ENCODE data around the gene TASOR2. TPM values are rescaled to one million over a fixed set of nuclear protein-coding genes. Genes with fewer than 3 reads are reported as not detected.
A peak's percentile ranks its signal among the peaks of the same experiment; 100 is the strongest.

The TASOR2 gene
- total and polyA plus RNA-seq, 9 of the 15 experiments (the other 6 are each of a cell fraction or from before 2014, with no cell fraction given): 12.7 to 75.3 (median 52.3) TPM

DNA sequence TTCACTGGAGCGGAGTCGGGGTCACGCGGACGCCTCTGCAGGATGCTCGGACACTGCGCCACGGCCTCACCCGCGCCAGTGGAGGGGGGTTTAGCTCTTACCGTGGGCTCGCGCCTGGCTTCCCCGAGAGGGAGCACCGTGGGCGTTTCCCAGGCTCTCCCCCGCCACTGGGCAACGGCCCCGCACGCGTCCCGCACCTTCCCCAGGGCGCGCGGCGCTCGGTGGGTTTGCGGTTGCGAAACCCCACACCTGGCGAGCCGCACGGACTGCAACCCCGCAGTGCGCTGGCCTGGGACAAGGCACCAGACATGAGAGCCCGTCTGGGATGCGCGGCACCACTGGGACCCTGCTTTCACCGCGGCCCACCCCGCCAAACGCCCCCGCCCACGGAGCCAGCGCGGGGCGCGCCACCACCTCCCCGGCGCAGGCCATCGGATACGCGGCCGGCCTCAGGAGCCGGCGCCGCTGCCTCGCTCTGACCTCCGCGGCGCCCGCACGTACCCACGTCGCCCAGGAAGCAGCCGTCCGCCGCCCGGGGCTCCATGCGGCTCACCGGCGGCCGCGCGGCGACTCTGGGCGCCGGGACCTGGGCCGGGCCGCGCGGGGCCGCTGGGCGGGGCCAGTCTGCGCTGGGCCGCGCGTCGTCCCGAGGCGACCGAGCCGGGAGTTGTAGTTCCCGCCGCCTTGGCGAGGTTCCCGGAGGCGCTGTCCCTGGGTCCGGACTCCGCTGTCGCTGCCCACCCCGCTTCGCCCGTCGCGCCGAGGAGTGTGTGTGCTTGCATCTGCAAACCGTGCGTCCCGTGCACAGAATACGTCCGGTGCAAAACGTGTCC lies 18.4 kb upstream of the TASOR2 start, which contains the start of gene ASB13 (continued):
- TF ChIP-seq, protein P1, sequence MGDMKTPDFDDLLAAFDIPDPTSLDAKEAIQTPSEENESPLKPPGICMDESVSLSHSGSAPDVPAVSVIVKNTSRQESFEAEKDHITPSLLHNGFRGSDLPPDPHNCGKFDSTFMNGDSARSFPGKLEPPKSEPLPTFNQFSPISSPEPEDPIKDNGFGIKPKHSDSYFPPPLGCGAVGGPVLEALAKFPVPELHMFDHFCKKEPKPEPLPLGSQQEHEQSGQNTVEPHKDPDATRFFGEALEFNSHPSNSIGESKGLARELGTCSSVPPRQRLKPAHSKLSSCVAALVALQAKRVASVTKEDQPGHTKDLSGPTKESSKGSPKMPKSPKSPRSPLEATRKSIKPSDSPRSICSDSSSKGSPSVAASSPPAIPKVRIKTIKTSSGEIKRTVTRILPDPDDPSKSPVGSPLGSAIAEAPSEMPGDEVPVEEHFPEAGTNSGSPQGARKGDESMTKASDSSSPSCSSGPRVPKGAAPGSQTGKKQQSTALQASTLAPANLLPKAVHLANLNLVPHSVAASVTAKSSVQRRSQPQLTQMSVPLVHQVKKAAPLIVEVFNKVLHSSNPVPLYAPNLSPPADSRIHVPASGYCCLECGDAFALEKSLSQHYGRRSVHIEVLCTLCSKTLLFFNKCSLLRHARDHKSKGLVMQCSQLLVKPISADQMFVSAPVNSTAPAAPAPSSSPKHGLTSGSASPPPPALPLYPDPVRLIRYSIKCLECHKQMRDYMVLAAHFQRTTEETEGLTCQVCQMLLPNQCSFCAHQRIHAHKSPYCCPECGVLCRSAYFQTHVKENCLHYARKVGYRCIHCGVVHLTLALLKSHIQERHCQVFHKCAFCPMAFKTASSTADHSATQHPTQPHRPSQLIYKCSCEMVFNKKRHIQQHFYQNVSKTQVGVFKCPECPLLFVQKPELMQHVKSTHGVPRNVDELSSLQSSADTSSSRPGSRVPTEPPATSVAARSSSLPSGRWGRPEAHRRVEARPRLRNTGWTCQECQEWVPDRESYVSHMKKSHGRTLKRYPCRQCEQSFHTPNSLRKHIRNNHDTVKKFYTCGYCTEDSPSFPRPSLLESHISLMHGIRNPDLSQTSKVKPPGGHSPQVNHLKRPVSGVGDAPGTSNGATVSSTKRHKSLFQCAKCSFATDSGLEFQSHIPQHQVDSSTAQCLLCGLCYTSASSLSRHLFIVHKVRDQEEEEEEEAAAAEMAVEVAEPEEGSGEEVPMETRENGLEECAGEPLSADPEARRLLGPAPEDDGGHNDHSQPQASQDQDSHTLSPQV (IDR thresholded peaks at IDR 0.05): no peak; the same call in 1 of the 2 replicates
- TF ChIP-seq HDAC8 (tag; IDR thresholded peaks at IDR 0.05): no peak
- no peak for TF ChIP-seq KLF13 (tag; IDR thresholded peaks at IDR 0.05; ENCODE audit: borderline replicate concordance, low read depth)
- TF ChIP-seq, protein P2, sequence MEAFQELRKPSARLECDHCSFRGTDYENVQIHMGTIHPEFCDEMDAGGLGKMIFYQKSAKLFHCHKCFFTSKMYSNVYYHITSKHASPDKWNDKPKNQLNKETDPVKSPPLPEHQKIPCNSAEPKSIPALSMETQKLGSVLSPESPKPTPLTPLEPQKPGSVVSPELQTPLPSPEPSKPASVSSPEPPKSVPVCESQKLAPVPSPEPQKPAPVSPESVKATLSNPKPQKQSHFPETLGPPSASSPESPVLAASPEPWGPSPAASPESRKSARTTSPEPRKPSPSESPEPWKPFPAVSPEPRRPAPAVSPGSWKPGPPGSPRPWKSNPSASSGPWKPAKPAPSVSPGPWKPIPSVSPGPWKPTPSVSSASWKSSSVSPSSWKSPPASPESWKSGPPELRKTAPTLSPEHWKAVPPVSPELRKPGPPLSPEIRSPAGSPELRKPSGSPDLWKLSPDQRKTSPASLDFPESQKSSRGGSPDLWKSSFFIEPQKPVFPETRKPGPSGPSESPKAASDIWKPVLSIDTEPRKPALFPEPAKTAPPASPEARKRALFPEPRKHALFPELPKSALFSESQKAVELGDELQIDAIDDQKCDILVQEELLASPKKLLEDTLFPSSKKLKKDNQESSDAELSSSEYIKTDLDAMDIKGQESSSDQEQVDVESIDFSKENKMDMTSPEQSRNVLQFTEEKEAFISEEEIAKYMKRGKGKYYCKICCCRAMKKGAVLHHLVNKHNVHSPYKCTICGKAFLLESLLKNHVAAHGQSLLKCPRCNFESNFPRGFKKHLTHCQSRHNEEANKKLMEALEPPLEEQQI (IDR thresholded peaks at IDR 0.05): no peak
- TF ChIP-seq MCM7 (IDR thresholded peaks at IDR 0.05): no peak
- no peak for TF ChIP-seq DDX20 (tag; IDR thresholded peaks at IDR 0.05; ENCODE audit: low read depth)
- TF ChIP-seq, protein P3, sequence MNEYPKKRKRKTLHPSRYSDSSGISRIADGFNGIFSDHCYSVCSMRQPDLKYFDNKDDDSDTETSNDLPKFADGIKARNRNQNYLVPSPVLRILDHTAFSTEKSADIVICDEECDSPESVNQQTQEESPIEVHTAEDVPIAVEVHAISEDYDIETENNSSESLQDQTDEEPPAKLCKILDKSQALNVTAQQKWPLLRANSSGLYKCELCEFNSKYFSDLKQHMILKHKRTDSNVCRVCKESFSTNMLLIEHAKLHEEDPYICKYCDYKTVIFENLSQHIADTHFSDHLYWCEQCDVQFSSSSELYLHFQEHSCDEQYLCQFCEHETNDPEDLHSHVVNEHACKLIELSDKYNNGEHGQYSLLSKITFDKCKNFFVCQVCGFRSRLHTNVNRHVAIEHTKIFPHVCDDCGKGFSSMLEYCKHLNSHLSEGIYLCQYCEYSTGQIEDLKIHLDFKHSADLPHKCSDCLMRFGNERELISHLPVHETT (CRISPR knock-in tag; conservative IDR thresholded peaks at IDR 0.05 in 1 of 2, IDR thresholded peaks at IDR 0.05 in 1 of 2): peak in 1 of 2 experiments; percentile 74; a peak in 2 of 4 replicates
- TF ChIP-seq ELF1 (tag; IDR thresholded peaks at IDR 0.05): no peak
- no peak for TF ChIP-seq POLR3G (IDR thresholded peaks at IDR 0.05; ENCODE audit: extremely low read depth, insufficient read length, insufficient replicate concordance)
- no peak for TF ChIP-seq CBX5 (IDR thresholded peaks at IDR 0.05; ENCODE audit: borderline replicate concordance, low read depth)
- peak; percentile 67 for TF ChIP-seq PCBP1 (IDR thresholded peaks at IDR 0.05; ENCODE audit: low read depth, low read length, poor library complexity, severe bottlenecking)
- TF ChIP-seq, protein P4, sequence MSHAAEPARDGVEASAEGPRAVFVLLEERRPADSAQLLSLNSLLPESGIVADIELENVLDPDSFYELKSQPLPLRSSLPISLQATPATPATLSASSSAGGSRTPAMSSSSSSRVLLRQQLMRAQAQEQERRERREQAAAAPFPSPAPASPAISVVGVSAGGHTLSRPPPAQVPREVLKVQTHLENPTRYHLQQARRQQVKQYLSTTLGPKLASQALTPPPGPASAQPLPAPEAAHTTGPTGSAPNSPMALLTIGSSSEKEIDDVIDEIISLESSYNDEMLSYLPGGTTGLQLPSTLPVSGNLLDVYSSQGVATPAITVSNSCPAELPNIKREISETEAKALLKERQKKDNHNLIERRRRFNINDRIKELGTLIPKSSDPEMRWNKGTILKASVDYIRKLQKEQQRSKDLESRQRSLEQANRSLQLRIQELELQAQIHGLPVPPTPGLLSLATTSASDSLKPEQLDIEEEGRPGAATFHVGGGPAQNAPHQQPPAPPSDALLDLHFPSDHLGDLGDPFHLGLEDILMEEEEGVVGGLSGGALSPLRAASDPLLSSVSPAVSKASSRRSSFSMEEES (CRISPR knock-in tag; IDR thresholded peaks at IDR 0.05): no peak
- TF ChIP-seq ARNT (IDR thresholded peaks at IDR 0.05): no peak
- no peak for TF ChIP-seq TAF9B (IDR thresholded peaks at IDR 0.05; ENCODE audit: partially characterized antibody)
- no peak for TF ChIP-seq GABPB1 (CRISPR knock-in tag; IDR thresholded peaks at IDR 0.05)
- no peak for TF ChIP-seq ZFP1 (CRISPR knock-in tag; IDR thresholded peaks at IDR 0.05)
- peak; percentile 54 for TF ChIP-seq KDM2B (CRISPR knock-in tag; IDR thresholded peaks at IDR 0.05)

All from K562 (cell line).